ENCODE measurements around the gene CACNA1I.

GRCh38 chr22:39620924-39621690 is 50.6 kb downstream of the CACNA1I start:
- TF ChIP-seq YY1 (IDR thresholded peaks at IDR 0.05; ENCODE audit: extremely low read depth, insufficient replicate concordance, low read depth, low read length): no peak
- TF ChIP-seq, protein P1, sequence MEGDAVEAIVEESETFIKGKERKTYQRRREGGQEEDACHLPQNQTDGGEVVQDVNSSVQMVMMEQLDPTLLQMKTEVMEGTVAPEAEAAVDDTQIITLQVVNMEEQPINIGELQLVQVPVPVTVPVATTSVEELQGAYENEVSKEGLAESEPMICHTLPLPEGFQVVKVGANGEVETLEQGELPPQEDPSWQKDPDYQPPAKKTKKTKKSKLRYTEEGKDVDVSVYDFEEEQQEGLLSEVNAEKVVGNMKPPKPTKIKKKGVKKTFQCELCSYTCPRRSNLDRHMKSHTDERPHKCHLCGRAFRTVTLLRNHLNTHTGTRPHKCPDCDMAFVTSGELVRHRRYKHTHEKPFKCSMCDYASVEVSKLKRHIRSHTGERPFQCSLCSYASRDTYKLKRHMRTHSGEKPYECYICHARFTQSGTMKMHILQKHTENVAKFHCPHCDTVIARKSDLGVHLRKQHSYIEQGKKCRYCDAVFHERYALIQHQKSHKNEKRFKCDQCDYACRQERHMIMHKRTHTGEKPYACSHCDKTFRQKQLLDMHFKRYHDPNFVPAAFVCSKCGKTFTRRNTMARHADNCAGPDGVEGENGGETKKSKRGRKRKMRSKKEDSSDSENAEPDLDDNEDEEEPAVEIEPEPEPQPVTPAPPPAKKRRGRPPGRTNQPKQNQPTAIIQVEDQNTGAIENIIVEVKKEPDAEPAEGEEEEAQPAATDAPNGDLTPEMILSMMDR (IDR thresholded peaks at IDR 0.05 in 2 of 3, conservative IDR thresholded peaks at IDR 0.05 in 1 of 3; ENCODE audit: borderline replicate concordance in 1 of 3, insufficient read depth in 1 of 3, low read depth in 2 of 3, low read length in 2 of 3): no peak
- no peak for TF ChIP-seq ZNF274 (IDR thresholded peaks at IDR 0.05; ENCODE audit: low read depth, low read length)
- TF ChIP-seq CEBPB (IDR thresholded peaks at IDR 0.05; ENCODE audit: low read depth): no peak
- no peak for TF ChIP-seq EZH2 (IDR thresholded peaks at IDR 0.05)
- TF ChIP-seq JUND (IDR thresholded peaks at IDR 0.05): no peak
- TF ChIP-seq RAD21 (IDR thresholded peaks at IDR 0.05; ENCODE audit: low read depth): no peak
- TF ChIP-seq EGR1 (IDR thresholded peaks at IDR 0.05; ENCODE audit: low read depth): no peak
- no peak for TF ChIP-seq REST (IDR thresholded peaks at IDR 0.05; ENCODE audit: low read depth)
- no peak for TF ChIP-seq POLR2AphosphoS5 (IDR thresholded peaks at IDR 0.05; ENCODE audit: low read depth, low read length)
- no peak for TF ChIP-seq POLR2A (IDR thresholded peaks at IDR 0.05; ENCODE audit: borderline replicate concordance, extremely low read depth, insufficient read depth, insufficient read length)
- TF ChIP-seq SP1 (IDR thresholded peaks at IDR 0.05; ENCODE audit: low read depth): no peak
- TF ChIP-seq SIN3A (IDR thresholded peaks at IDR 0.05; ENCODE audit: low read depth): no peak
